DOHH2 (cell line): ENCODE data around the gene LDHA.

Experiments used
- EZH2phosphoT487 ChIP-seq: fragments of 200-600 bp; sonication (generic); IDR thresholded peaks from 2 replicates; pipeline ENCODE4 v1.6.1; 2017; ENCODE audit warnings: borderline replicate concordance, mild to moderate bottlenecking, antibody characterized with exemption, low read length, moderate library complexity, mixed read lengths
- TF ChIP-seq, protein P1 (sequence below): fragments of 200-600 bp; sonication (generic); IDR thresholded peaks from one replicate; pipeline ENCODE4 v1.5.1; 2014; ENCODE audit warnings: antibody characterized with exemption, mild to moderate bottlenecking, low read depth, low read length; ENCODE audit not compliant: poor library complexity, severe bottlenecking

DNA sequence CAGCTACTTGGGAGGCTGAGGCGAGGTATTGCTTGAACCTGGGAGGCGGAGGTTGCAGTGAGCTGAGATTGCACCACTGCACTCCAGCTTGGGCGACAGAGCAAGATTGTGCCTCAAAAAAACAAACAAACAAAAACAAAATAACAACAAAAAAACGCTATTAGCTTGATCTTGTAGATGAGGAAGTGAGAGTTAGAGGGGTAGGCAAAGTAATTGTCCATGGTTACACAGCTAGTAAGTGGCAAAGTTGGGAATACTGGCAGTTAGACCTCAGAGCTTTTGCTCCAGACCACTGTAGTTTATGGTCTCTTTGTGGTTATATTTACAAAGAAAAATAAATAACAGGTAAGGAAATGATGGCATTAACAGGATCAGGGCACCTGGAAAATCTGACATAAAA is 32.9 kb downstream of the LDHA start:
- TF ChIP-seq, protein P1, sequence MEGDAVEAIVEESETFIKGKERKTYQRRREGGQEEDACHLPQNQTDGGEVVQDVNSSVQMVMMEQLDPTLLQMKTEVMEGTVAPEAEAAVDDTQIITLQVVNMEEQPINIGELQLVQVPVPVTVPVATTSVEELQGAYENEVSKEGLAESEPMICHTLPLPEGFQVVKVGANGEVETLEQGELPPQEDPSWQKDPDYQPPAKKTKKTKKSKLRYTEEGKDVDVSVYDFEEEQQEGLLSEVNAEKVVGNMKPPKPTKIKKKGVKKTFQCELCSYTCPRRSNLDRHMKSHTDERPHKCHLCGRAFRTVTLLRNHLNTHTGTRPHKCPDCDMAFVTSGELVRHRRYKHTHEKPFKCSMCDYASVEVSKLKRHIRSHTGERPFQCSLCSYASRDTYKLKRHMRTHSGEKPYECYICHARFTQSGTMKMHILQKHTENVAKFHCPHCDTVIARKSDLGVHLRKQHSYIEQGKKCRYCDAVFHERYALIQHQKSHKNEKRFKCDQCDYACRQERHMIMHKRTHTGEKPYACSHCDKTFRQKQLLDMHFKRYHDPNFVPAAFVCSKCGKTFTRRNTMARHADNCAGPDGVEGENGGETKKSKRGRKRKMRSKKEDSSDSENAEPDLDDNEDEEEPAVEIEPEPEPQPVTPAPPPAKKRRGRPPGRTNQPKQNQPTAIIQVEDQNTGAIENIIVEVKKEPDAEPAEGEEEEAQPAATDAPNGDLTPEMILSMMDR: no peak
- no peak for TF ChIP-seq EZH2phosphoT487
